ENCODE measurements around the gene TRPM3.

Gene TRPM3

GRCh38 chr9:71145179-71145578 lies 23.8 kb upstream of the TRPM3 start:
- no peak for DNase-seq (ENCODE audit: low read depth, low spot score)
- H3K4me3 ChIP-seq (ENCODE audit: low read depth, low read length): no peak overlapping the region
- TF ChIP-seq CTCF (IDR thresholded peaks at IDR 0.05; ENCODE audit: insufficient read depth, low read length, missing control alignments): no peak
- CTCF ChIA-PET: no interaction called here
- POLR2A ChIA-PET: no interaction called here

- ChIA-PET CTCF (no interaction called here), POLR2A (no interaction called here)
- DNase-seq (ENCODE audit: low read depth, low spot score): no peak
- TF ChIP-seq CTCF (IDR thresholded peaks at IDR 0.05; ENCODE audit: insufficient read depth, low read length, missing control alignments): no peak
- H3K4me3 ChIP-seq (ENCODE audit: low read depth, low read length): no peak overlapping the region
These were observed 23.1 kb upstream of the TRPM3 start for GRCh38 chr9:71144495-71144894.

GRCh38 chr9:71136696-71137095 lies 15.3 kb upstream of the TRPM3 start:
- CTCF ChIA-PET: no interaction called here

GRCh38 chr9:71131145-71131544 lies 9.7 kb upstream of the TRPM3 start:
- ChIA-PET CTCF (no interaction called here), POLR2A (no interaction called here)
- no peak for TF ChIP-seq CTCF (IDR thresholded peaks at IDR 0.05; ENCODE audit: insufficient read depth, low read length, missing control alignments)
- no peak overlapping the region for H3K4me3 ChIP-seq (ENCODE audit: low read depth, low read length)
- no peak for DNase-seq (ENCODE audit: low read depth, low spot score)

More at GRCh38 chr9:71136696-71137095, 15.3 kb upstream of the TRPM3 start:
- POLR2A ChIA-PET: no interaction called here
- no peak for DNase-seq (ENCODE audit: low read depth, low spot score)
- no peak for TF ChIP-seq CTCF (IDR thresholded peaks at IDR 0.05; ENCODE audit: insufficient read depth, low read length, missing control alignments)
- H3K4me3 ChIP-seq (ENCODE audit: low read depth, low read length): no peak overlapping the region

- DNase-seq (ENCODE audit: low read depth, low spot score): no peak
- no peak for TF ChIP-seq CTCF (IDR thresholded peaks at IDR 0.05; ENCODE audit: insufficient read depth, low read length, missing control alignments)
- ChIA-PET CTCF (no interaction called here), POLR2A (no interaction called here)
- H3K4me3 ChIP-seq (ENCODE audit: low read depth, low read length): no peak overlapping the region
These were observed 9.1 kb upstream of the TRPM3 start for GRCh38 chr9:71130521-71130920.

GRCh38 chr9:71128796-71129195 lies 7.4 kb upstream of the TRPM3 start:
- DNase-seq (ENCODE audit: low read depth, low spot score): no peak
- no peak overlapping the region for H3K4me3 ChIP-seq (ENCODE audit: low read depth, low read length)
- ChIA-PET POLR2A (no interaction called here), CTCF (no interaction called here)
- TF ChIP-seq CTCF (IDR thresholded peaks at IDR 0.05; ENCODE audit: insufficient read depth, low read length, missing control alignments): no peak
